ENCODE results near the gene TMEM108.

TMEM108 gene

GRCh38 chr3:133042778-133043177, 4.6 kb downstream of the TMEM108 start:
- Histone ChIP-seq H3K27ac (no peak overlapping the region), H3K36me3 (ENCODE audit: insufficient read depth, low read length) (no peaks in the 10 kb centered on the region), H3K9me3 (ENCODE audit: low read depth, low read length) (no peaks in the 10 kb centered on the region), H3K4me3 (no peak overlapping the region), H3K9ac (ENCODE audit: insufficient read length) (no peak overlapping the region)
- no peak for DNase-seq (ENCODE audit: low read depth, low spot score)
- no peak for TF ChIP-seq FOXP2 (optimal IDR thresholded peaks at IDR 0.05; ENCODE audit: control extremely low read depth, extremely low read length, insufficient read depth)
- no peak for TF ChIP-seq POLR2AphosphoS5 (IDR thresholded peaks at IDR 0.05; ENCODE audit: borderline replicate concordance, low read depth, low read length)
- no peak for TF ChIP-seq EZH2 (IDR thresholded peaks at IDR 0.05)

- no peak for DNase-seq (ENCODE audit: low read depth, low spot score)
- H3K9me3 ChIP-seq (ENCODE audit: low read depth, low read length): no peaks in the 10 kb centered on the region
- no peaks in the 10 kb centered on the region for H3K36me3 ChIP-seq (ENCODE audit: insufficient read depth, low read length)
- H3K9ac ChIP-seq (ENCODE audit: insufficient read length): no peak overlapping the region
- no peak overlapping the region for H3K4me3 ChIP-seq
- no peak overlapping the region for H3K27ac ChIP-seq
- TF ChIP-seq FOXP2 (optimal IDR thresholded peaks at IDR 0.05; ENCODE audit: control extremely low read depth, extremely low read length, insufficient read depth) (no peak), EZH2 (IDR thresholded peaks at IDR 0.05) (no peak), POLR2AphosphoS5 (IDR thresholded peaks at IDR 0.05; ENCODE audit: borderline replicate concordance, low read depth, low read length) (no peak)
These were observed 9.8 kb downstream of the TMEM108 start for GRCh38 chr3:133047980-133048379.

- DNase-seq (ENCODE audit: low read depth, low spot score): no peak
- H3K27ac ChIP-seq: no peak overlapping the region
- no peak overlapping the region for H3K4me3 ChIP-seq
- no peaks in the 10 kb centered on the region for H3K36me3 ChIP-seq (ENCODE audit: insufficient read depth, low read length)
- TF ChIP-seq POLR2AphosphoS5 (IDR thresholded peaks at IDR 0.05; ENCODE audit: borderline replicate concordance, low read depth, low read length) (no peak), FOXP2 (optimal IDR thresholded peaks at IDR 0.05; ENCODE audit: control extremely low read depth, extremely low read length, insufficient read depth) (no peak), EZH2 (IDR thresholded peaks at IDR 0.05) (no peak)
- H3K9ac ChIP-seq (ENCODE audit: insufficient read length): no peak overlapping the region
- H3K9me3 ChIP-seq (ENCODE audit: low read depth, low read length): no peaks in the 10 kb centered on the region
These were observed 11.3 kb downstream of the TMEM108 start for GRCh38 chr3:133049491-133049890.

GRCh38 chr3:133050891-133051290, 12.7 kb downstream of the TMEM108 start:
- H3K27ac ChIP-seq: no peak overlapping the region
- TF ChIP-seq POLR2AphosphoS5 (IDR thresholded peaks at IDR 0.05; ENCODE audit: borderline replicate concordance, low read depth, low read length): no peak
- no peak overlapping the region for H3K9ac ChIP-seq (ENCODE audit: insufficient read length)
- H3K4me3 ChIP-seq: no peak overlapping the region
- H3K36me3 ChIP-seq (ENCODE audit: insufficient read depth, low read length): no peaks in the 10 kb centered on the region
- no peak for DNase-seq (ENCODE audit: low read depth, low spot score)
- H3K9me3 ChIP-seq (ENCODE audit: low read depth, low read length): no peaks in the 10 kb centered on the region

GRCh38 chr3:133053532-133053931, 15.3 kb downstream of the TMEM108 start:
- Histone ChIP-seq H3K36me3 (ENCODE audit: insufficient read depth, low read length) (no peaks in the 10 kb centered on the region), H3K9me3 (ENCODE audit: low read depth, low read length) (no peaks in the 10 kb centered on the region), H3K9ac (ENCODE audit: insufficient read length) (no peak overlapping the region), H3K4me3 (no peak overlapping the region), H3K27ac (no peak overlapping the region)
- DNase-seq (ENCODE audit: low read depth, low spot score): no peak
- TF ChIP-seq EZH2 (IDR thresholded peaks at IDR 0.05): no peak
- TF ChIP-seq POLR2AphosphoS5 (IDR thresholded peaks at IDR 0.05; ENCODE audit: borderline replicate concordance, low read depth, low read length): no peak
- TF ChIP-seq FOXP2 (optimal IDR thresholded peaks at IDR 0.05; ENCODE audit: control extremely low read depth, extremely low read length, insufficient read depth): no peak

GRCh38 chr3:133054586-133054985, 16.4 kb downstream of the TMEM108 start:
- Histone ChIP-seq H3K4me3 (no peak overlapping the region), H3K9ac (ENCODE audit: insufficient read length) (no peak overlapping the region), H3K27ac (no peak overlapping the region), H3K36me3 (ENCODE audit: insufficient read depth, low read length) (no peaks in the 10 kb centered on the region), H3K9me3 (ENCODE audit: low read depth, low read length) (no peaks in the 10 kb centered on the region)
- DNase-seq (ENCODE audit: low read depth, low spot score): no peak
- TF ChIP-seq FOXP2 (optimal IDR thresholded peaks at IDR 0.05; ENCODE audit: control extremely low read depth, extremely low read length, insufficient read depth) (no peak), EZH2 (IDR thresholded peaks at IDR 0.05) (no peak), POLR2AphosphoS5 (IDR thresholded peaks at IDR 0.05; ENCODE audit: borderline replicate concordance, low read depth, low read length) (no peak)

GRCh38 chr3:133055339-133055738, 17.1 kb downstream of the TMEM108 start:
- Histone ChIP-seq H3K9me3 (ENCODE audit: low read depth, low read length) (no peaks in the 10 kb centered on the region), H3K9ac (ENCODE audit: insufficient read length) (no peak overlapping the region), H3K4me3 (no peak overlapping the region), H3K27ac (no peak overlapping the region), H3K36me3 (ENCODE audit: insufficient read depth, low read length) (no peaks in the 10 kb centered on the region)
- TF ChIP-seq FOXP2 (optimal IDR thresholded peaks at IDR 0.05; ENCODE audit: control extremely low read depth, extremely low read length, insufficient read depth) (no peak), POLR2AphosphoS5 (IDR thresholded peaks at IDR 0.05; ENCODE audit: borderline replicate concordance, low read depth, low read length) (no peak), EZH2 (IDR thresholded peaks at IDR 0.05) (no peak)
- DNase-seq (ENCODE audit: low read depth, low spot score): no peak

- Histone ChIP-seq H3K9ac (ENCODE audit: insufficient read length) (no peak overlapping the region), H3K27ac (no peak overlapping the region), H3K4me3 (no peak overlapping the region), H3K36me3 (ENCODE audit: insufficient read depth, low read length) (no peaks in the 10 kb centered on the region), H3K9me3 (ENCODE audit: low read depth, low read length) (no peaks in the 10 kb centered on the region)
- no peak for TF ChIP-seq EZH2 (IDR thresholded peaks at IDR 0.05)
- no peak for TF ChIP-seq FOXP2 (optimal IDR thresholded peaks at IDR 0.05; ENCODE audit: control extremely low read depth, extremely low read length, insufficient read depth)
- TF ChIP-seq POLR2AphosphoS5 (IDR thresholded peaks at IDR 0.05; ENCODE audit: borderline replicate concordance, low read depth, low read length): no peak
- DNase-seq (ENCODE audit: low read depth, low spot score): no peak
These were observed 20.1 kb downstream of the TMEM108 start for GRCh38 chr3:133058243-133058642.

- TF ChIP-seq FOXP2 (optimal IDR thresholded peaks at IDR 0.05; ENCODE audit: control extremely low read depth, extremely low read length, insufficient read depth): no peak
- TF ChIP-seq POLR2AphosphoS5 (IDR thresholded peaks at IDR 0.05; ENCODE audit: borderline replicate concordance, low read depth, low read length): no peak
- no peak for TF ChIP-seq EZH2 (IDR thresholded peaks at IDR 0.05)
- no peak overlapping the region for H3K27ac ChIP-seq
- H3K36me3 ChIP-seq (ENCODE audit: insufficient read depth, low read length): no peaks in the 10 kb centered on the region
These were observed 20.6 kb downstream of the TMEM108 start for GRCh38 chr3:133058831-133059230.

More at GRCh38 chr3:133058831-133059230, 20.6 kb downstream of the TMEM108 start:
- Histone ChIP-seq H3K4me3 (no peak overlapping the region), H3K9me3 (ENCODE audit: low read depth, low read length) (no peaks in the 10 kb centered on the region), H3K9ac (ENCODE audit: insufficient read length) (no peak overlapping the region)
- no peak for DNase-seq (ENCODE audit: low read depth, low spot score)
